PC-3 (cell line): Measurements from ENCODE around the gene ARL4D. TPM values are rescaled to one million over a fixed set of nuclear protein-coding genes. Genes with fewer than 3 reads are reported as not detected.

ENCODE experiments used
- ATAC-seq: fragments of 200-7000 bp; cut with Tn5 transposase; 2 replicates; pipeline ENCODE4 v1.9.1; 2020; ENCODE audit warnings: mild to moderate bottlenecking, moderate library complexity
- BruUV-seq: library from RNA; stranded (reverse); fragments of 400-500 nt; replicated peaks from 2 replicates; lab custom pipeline; 2021; lab: Mats Ljungman, UMichigan
- CTCF ChIA-PET: fragments of 300-600 bp; sonication (Branson Sonifier 250); formaldehyde crosslinking; loops from one replicate; lab custom pipeline; 2022; ENCODE audit warnings: antibody characterized with exemption; lab: Charles Lee
- POLR2A ChIA-PET: fragments of 300-600 bp; sonication (Branson Sonifier 250); formaldehyde crosslinking; loops from one replicate; lab custom pipeline; 2022; ENCODE audit warnings: antibody characterized with exemption; ENCODE audit not compliant: unreplicated experiment; lab: Charles Lee
- DNase-seq: peaks from one replicate; pipeline ENCODE4 v3.0.0-alpha.2; 2015
- H2AFZ ChIP-seq: fragments of 300-600 bp; sonication (generic); 2 replicates; pipeline ENCODE4 v1.6.0; 2016; ENCODE audit warnings: antibody characterized with exemption, low read length
- H3F3A ChIP-seq: fragments of 300-600 bp; sonication (generic); one replicate; pipeline ENCODE4 v1.6.0; 2017; ENCODE audit warnings: antibody characterized with exemption, low read length, control low read depth, mild to moderate bottlenecking; ENCODE audit not compliant: unreplicated experiment
- H3K27ac ChIP-seq: fragments of 300-600 bp; sonication (generic); 2 replicates; pipeline ENCODE4 v1.5.1; 2016; ENCODE audit warnings: mild to moderate bottlenecking, low read length
- H3K27me3 ChIP-seq: fragments of 300-600 bp; sonication (generic); 2 replicates; pipeline ENCODE4 v1.6.1; 2016; ENCODE audit warnings: low read length, mixed read lengths
- H3K36me3 ChIP-seq: fragments of 300-600 bp; sonication (generic); 2 replicates; pipeline ENCODE4 v1.6.1; 2016; ENCODE audit warnings: low read depth, mixed run types, low read length, mixed read lengths
- H3K4me1 ChIP-seq: fragments of 300-600 bp; sonication (generic); 2 replicates; pipeline ENCODE4 v1.5.1; 2016; ENCODE audit warnings: low read length; ENCODE audit not compliant: insufficient read depth
- H3K4me2 ChIP-seq: fragments of 300-600 bp; sonication (generic); 2 replicates; pipeline ENCODE4 v1.6.0; 2016; ENCODE audit warnings: low read length
- H3K4me3 ChIP-seq: fragments of 300-600 bp; sonication (generic); 2 replicates; pipeline ENCODE4 v1.5.1; 2016; ENCODE audit warnings: mild to moderate bottlenecking, low read length, mixed read lengths
- H3K79me2 ChIP-seq: fragments of 300-600 bp; sonication (generic); 2 replicates; pipeline ENCODE4 v1.6.1; 2017; ENCODE audit warnings: low read length, mixed read lengths
- H3K9ac ChIP-seq: fragments of 300-600 bp; sonication (generic); 2 replicates; pipeline ENCODE4 v1.6.0; 2016; ENCODE audit warnings: mild to moderate bottlenecking, low read length
- H3K9me2 ChIP-seq: fragments of 300-600 bp; sonication (generic); replicated peaks from 2 replicates; pipeline ENCODE4 v1.6.1; 2016; ENCODE audit warnings: mixed run types, low read length, mixed read lengths
- H3K9me3 ChIP-seq: fragments of 300-600 bp; sonication (generic); 2 replicates; pipeline ENCODE4 v1.6.1; 2016; ENCODE audit warnings: low read length, mixed read lengths
- H4K20me1 ChIP-seq: fragments of 300-600 bp; sonication (generic); 2 replicates; pipeline ENCODE4 v1.6.1; 2016; ENCODE audit warnings: low read length, mixed read lengths
- EZH2 ChIP-seq: fragments of 300-600 bp; sonication (generic); IDR thresholded peaks from one replicate; pipeline ENCODE4 v1.6.1; 2017; ENCODE audit warnings: antibody characterized with exemption, mild to moderate bottlenecking, low read length; ENCODE audit not compliant: unreplicated experiment
- EZH2phosphoT487 ChIP-seq: fragments of 300-600 bp; sonication (generic); IDR thresholded peaks from 2 replicates; pipeline ENCODE4 v1.6.1; 2018; ENCODE audit warnings: mild to moderate bottlenecking, antibody characterized with exemption, low read length, borderline replicate concordance
- intact Hi-C: fragments of 100-400 bp; cut with micrococcal nuclease; formaldehyde crosslinking; loops from 2 replicates; pipeline ENCODE4 v1.9.0; 2023
- total RNA-seq: library from RNA; depleted of rRNA; stranded (reverse); fragments of >200 nt; gene quantifications from 2 replicates; pipeline ENCODE4 v1.2.3, GENCODE V29; 2014
- TF ChIP-seq, protein P1 (sequence below): fragments of 300-600 bp; sonication (generic); conservative IDR thresholded peaks from 2 replicates; pipeline ENCODE4 v1.5.1; 2017; ENCODE audit warnings: antibody characterized with exemption, low read depth, mild to moderate bottlenecking, low read length

The ARL4D gene
- total RNA-seq, 1 experiment from 2014 or later = 14.3 TPM

DNA sequence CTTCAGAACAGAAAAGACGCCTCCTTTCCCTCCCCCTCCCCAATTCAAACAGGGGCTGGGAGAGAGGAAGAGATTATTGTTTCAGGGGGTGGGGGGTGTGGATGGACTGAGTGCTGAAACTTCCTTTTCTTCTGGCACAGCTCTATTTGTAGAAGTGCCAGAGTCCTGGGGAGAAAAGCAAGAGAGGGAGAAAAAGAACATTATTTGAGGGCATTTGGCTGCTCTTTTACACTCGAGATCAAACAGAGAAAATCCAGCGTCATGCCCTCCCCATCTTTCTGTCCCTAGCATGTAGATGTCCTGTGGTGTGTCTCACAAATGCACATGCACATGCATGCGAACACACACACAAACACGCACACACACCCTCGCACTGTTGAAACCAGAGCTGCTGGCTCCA is 13.0 kb downstream of the ARL4D start:
- no TSS peak for BruUV-seq
- Histone ChIP-seq H3K36me3 (no peaks in the 10 kb centered on the region), H3K27ac (no peak overlapping the region), H3K4me1 (peaks cover 4% of the 10 kb centered on the region; the same call in 1 of the 2 replicates), H3K79me2 (no peaks in the 10 kb centered on the region), H3K4me3 (no peak overlapping the region), H2AFZ (no peak overlapping the region), H3F3A (no peaks in the 10 kb centered on the region), H3K9me3 (no peaks in the 10 kb centered on the region), H3K4me2 (no peak overlapping the region), H4K20me1 (no peaks in the 10 kb centered on the region), H3K9ac (no peak overlapping the region), H3K27me3 (no peaks in the 10 kb centered on the region), H3K9me2 (no peaks in the 10 kb centered on the region)
- TF ChIP-seq, protein P1, sequence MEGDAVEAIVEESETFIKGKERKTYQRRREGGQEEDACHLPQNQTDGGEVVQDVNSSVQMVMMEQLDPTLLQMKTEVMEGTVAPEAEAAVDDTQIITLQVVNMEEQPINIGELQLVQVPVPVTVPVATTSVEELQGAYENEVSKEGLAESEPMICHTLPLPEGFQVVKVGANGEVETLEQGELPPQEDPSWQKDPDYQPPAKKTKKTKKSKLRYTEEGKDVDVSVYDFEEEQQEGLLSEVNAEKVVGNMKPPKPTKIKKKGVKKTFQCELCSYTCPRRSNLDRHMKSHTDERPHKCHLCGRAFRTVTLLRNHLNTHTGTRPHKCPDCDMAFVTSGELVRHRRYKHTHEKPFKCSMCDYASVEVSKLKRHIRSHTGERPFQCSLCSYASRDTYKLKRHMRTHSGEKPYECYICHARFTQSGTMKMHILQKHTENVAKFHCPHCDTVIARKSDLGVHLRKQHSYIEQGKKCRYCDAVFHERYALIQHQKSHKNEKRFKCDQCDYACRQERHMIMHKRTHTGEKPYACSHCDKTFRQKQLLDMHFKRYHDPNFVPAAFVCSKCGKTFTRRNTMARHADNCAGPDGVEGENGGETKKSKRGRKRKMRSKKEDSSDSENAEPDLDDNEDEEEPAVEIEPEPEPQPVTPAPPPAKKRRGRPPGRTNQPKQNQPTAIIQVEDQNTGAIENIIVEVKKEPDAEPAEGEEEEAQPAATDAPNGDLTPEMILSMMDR = no peak
- TF ChIP-seq EZH2 = no peak
- TF ChIP-seq EZH2phosphoT487 = no peak
- DNase-seq = no peak
- no peak for ATAC-seq
- ChIA-PET CTCF (no interaction called here), POLR2A (no interaction called here)
- intact Hi-C loops = no loop called here

DNA sequence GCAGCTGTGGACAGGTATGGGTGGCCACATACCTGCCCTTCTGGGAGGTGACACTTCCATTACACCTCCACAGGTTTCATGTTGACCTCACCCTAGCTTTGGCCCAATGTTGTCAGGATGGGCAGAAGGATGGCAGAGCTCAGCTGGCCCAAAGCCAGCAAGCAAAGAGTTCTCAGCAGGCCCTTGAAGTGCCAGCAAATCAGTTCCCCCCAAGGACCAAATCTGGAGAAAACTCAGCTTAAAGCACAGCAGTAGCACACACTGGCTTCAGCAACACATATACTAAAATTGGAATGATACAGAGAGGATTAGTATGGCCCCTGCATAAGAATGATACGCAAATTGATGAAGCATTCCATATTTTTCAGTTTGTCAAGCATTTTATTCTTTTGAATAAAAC is 13.4 kb downstream of the ARL4D start:
- no peak overlapping the region for H2AFZ ChIP-seq
- H3K4me2 ChIP-seq = no peak overlapping the region
- intact Hi-C loops = no loop called here
- no peaks in the 10 kb centered on the region for H3K9me3 ChIP-seq
- no TSS peak for BruUV-seq
- no peaks in the 10 kb centered on the region for H3F3A ChIP-seq
- no peaks in the 10 kb centered on the region for H3K9me2 ChIP-seq
- no peaks in the 10 kb centered on the region for H3K27me3 ChIP-seq
- no peak overlapping the region for H3K4me3 ChIP-seq
- ChIA-PET POLR2A (no interaction called here), CTCF (no interaction called here)
- no peak for DNase-seq
- TF ChIP-seq EZH2phosphoT487 (no peak), EZH2 (no peak)
- TF ChIP-seq, protein P1 = no peak
- no peaks in the 10 kb centered on the region for H3K36me3 ChIP-seq
- no peak overlapping the region for H3K9ac ChIP-seq
- no peak for ATAC-seq
- H4K20me1 ChIP-seq = no peaks in the 10 kb centered on the region
- H3K4me1 ChIP-seq = peaks cover 9% of the 10 kb centered on the region
- H3K79me2 ChIP-seq = no peaks in the 10 kb centered on the region
- H3K27ac ChIP-seq = no peak overlapping the region

DNA sequence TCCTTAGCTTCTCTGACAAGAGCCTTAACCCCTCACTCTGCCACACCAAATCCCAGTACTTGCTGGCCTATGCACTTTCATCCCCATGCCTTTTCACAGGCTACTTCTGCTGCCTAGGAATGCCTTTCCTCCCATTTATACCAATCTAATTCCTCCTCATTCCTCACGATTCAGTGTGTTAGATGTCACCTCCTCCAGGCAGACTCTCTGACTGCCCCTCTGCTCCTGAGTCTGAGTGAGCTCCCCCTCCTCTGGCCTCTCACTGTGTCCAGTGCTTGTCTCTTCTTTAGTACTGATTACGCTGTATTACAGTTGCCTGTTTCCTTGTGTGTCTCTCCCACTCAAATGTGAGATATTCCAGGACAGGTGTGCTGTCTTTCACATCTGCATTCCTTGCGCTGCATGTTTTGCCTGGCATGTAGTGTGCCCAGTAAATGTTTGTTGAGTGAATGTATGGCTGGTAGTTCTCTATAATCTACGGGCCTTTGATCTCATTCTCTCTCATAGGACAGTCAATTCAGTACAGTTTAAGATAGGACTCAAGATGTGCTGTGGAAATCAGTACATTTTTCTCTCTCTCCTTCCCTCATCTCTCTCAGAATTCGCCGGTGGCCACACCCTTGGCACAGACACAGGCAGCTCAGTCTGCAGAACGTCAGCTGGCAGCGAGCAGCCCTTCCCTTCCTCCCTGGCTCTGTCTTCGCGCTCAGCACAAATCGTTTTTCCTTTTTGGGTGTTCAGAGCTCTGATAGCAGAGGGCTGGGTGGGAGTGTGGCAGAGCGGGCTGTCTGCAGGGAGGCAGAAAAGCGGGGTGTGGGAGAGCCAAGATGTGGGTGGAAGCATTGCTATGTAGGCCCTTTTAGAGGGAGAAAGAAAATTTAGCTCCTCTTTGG is 18.5 kb downstream of the ARL4D start:
- intact Hi-C loops = no loop called here
- Histone ChIP-seq H3K4me2 (peak overlapping the region; percentile 77), H3K36me3 (no peaks in the 10 kb centered on the region), H3K27ac (peak overlapping the region; percentile 46), H3K9ac (peak overlapping the region; percentile 23), H3K9me2 (no peaks in the 10 kb centered on the region), H2AFZ (peak overlapping the region; percentile 71), H3K27me3 (no peaks in the 10 kb centered on the region), H3K4me3 (peak overlapping the region; percentile 22; the same call in 1 of the 2 replicates), H3K79me2 (no peaks in the 10 kb centered on the region), H3F3A (no peaks in the 10 kb centered on the region), H3K4me1 (peaks cover 27% of the 10 kb centered on the region), H3K9me3 (no peaks in the 10 kb centered on the region), H4K20me1 (no peaks in the 10 kb centered on the region)
- no peak for TF ChIP-seq EZH2phosphoT487
- TF ChIP-seq, protein P1 = no peak
- TF ChIP-seq EZH2 = no peak
- CTCF ChIA-PET = interaction anchor here (0.7 kb wide), 1 partner anchor 63 kb away, joined by 3 read pairs; no protein-coding TSS in a partner anchor
- POLR2A ChIA-PET = interaction anchor here (0.5 to 0.8 kb wide), 2 partner anchors 42 to 67 kb away, joined by 3 to 8 read pairs; partner anchors contain the start of gene DHX8
- no TSS peak for BruUV-seq
- peak; percentile 65 for ATAC-seq
- peak; percentile 55 for DNase-seq
